ENCODE measurements around the gene KRTAP10-6. TPM values are rescaled to one million over a fixed set of nuclear protein-coding genes. Genes with fewer than 3 reads are reported as not detected.
"Not testable (repeated sequence)": the region's sequence is repeated elsewhere in the genome, so short reads cannot be mapped to it uniquely, and the experiment has no call there.

The KRTAP10-6 gene
- total RNA-seq, 2 donors from 2014 or later: not detected

DNA sequence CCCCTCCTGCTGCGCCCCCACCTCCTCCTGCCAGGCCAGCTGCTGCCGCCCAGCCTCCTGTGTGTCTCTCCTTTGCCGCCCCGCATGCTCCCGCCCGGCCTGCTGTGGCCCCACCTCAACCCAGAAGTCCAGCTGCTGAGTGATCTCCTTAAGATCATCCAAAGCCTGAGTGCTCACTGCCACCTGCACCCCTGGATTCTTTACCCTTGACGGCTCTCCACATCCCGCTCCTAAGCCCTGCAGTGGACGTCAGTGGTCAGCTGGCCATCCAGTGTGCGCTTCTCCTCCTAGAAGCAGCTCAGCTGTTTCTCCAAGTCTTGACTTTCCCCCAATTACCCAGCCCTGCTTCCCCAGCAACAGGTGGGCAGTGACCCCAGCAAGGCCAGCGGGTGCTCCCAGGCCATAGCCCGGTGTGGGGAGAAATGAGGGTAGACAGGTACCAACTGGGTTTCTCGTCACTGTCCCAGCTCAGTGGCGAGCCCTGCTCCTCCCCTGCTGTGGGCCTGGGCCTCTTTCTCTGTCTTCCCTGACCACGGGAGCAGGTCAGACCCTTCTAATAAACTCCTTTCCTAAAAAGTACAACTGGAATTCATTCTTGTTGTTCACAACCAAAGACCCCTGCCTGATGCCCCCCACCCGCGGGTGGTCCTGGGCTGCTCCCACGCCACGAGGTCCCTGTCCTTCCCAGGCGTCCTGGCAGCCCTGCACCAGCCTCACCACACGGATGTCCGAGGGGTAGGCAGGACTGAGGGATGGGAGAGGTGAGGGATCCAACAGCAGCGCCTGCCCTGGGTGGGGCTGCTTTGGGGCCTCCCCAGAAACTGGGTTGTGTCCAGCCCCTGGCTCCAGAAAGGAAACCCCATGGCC lies 9.5 kb upstream of the KRTAP10-6 start:
- Histone ChIP-seq H3K27ac (no peak overlapping the region), H3K36me3 (no peaks in the 10 kb centered on the region), H3K9me3 (peaks cover 0 to 4% of the 10 kb centered on the region in 2 donors), H3K27me3 (no peaks in the 10 kb centered on the region), H3K4me3 (no peak overlapping the region), H3K4me1 (no peaks in the 10 kb centered on the region)
- no peak for DNase-seq (ENCODE audit: low spot score)
- TF ChIP-seq, protein P1, sequence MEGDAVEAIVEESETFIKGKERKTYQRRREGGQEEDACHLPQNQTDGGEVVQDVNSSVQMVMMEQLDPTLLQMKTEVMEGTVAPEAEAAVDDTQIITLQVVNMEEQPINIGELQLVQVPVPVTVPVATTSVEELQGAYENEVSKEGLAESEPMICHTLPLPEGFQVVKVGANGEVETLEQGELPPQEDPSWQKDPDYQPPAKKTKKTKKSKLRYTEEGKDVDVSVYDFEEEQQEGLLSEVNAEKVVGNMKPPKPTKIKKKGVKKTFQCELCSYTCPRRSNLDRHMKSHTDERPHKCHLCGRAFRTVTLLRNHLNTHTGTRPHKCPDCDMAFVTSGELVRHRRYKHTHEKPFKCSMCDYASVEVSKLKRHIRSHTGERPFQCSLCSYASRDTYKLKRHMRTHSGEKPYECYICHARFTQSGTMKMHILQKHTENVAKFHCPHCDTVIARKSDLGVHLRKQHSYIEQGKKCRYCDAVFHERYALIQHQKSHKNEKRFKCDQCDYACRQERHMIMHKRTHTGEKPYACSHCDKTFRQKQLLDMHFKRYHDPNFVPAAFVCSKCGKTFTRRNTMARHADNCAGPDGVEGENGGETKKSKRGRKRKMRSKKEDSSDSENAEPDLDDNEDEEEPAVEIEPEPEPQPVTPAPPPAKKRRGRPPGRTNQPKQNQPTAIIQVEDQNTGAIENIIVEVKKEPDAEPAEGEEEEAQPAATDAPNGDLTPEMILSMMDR (IDR thresholded peaks at IDR 0.05): no peak

DNA sequence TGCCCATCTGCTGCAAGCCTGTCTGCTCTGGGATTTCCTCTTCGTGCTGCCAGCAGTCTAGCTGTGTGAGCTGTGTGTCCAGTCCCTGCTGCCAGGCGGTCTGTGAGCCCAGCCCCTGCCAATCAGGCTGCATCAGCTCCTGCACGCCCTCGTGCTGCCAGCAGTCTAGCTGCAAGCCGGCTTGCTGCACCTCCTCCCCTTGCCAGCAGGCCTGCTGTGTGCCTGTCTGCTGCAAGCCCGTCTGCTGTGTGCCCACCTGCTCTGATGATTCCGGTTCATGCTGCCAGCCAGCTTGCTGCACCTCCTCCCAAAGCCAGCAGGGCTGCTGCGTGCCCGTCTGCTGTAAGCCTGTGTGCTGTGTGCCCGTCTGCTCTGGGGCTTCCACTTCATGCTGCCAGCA lies 8.8 kb upstream of the KRTAP10-6 start:
- H3K36me3 ChIP-seq; H3K27ac ChIP-seq; H3K27me3 ChIP-seq; H3K4me1 ChIP-seq; H3K9me3 ChIP-seq; DNase-seq (ENCODE audit: low spot score); H3K4me3 ChIP-seq: not testable (repeated sequence)

DNA sequence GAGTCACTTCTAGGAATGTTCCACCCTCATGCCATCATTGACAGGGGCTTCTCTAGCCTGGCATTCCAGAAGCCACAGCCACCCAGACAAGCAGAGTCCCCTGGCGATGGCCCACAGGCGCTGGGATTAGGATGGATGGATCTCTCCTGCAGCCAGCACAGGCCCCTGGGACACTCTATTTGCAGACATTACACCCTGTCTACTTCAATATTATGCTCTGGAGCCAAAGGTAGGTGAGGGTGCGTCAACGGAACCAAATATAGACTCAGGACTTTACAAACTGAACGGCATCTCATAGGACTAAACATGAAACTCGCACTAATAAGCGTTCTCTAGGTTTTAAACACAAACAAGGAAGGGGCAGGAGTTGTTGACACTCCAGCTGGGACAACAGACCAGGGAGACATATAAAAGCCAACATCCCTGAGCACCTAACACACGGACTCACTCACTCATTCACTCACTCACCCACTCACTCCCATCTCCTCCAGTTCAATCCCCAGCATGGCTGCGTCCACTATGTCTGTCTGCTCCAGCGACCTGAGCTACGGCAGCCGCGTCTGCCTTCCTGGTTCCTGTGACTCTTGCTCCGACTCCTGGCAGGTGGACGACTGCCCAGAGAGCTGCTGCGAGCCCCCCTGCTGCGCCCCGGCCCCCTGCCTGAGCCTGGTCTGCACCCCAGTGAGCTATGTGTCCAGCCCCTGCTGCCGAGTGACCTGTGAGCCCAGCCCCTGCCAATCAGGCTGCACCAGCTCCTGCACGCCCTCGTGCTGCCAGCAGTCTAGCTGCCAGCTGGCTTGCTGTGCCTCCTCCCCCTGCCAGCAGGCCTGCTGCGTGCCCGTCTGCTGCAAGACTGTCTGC lies 8.0 kb upstream of the KRTAP10-6 start, which contains the start of gene KRTAP10-7:
TSS of gene KRTAP10-7 (plus strand) at position 480 of the 861 bp plus-strand sequence. CDS start at position 505, 25 bp downstream.
- H3K36me3 ChIP-seq; H3K4me3 ChIP-seq; DNase-seq (ENCODE audit: low spot score); H3K27me3 ChIP-seq; H3K4me1 ChIP-seq; H3K9me3 ChIP-seq; H3K27ac ChIP-seq: not testable (repeated sequence)

DNA sequence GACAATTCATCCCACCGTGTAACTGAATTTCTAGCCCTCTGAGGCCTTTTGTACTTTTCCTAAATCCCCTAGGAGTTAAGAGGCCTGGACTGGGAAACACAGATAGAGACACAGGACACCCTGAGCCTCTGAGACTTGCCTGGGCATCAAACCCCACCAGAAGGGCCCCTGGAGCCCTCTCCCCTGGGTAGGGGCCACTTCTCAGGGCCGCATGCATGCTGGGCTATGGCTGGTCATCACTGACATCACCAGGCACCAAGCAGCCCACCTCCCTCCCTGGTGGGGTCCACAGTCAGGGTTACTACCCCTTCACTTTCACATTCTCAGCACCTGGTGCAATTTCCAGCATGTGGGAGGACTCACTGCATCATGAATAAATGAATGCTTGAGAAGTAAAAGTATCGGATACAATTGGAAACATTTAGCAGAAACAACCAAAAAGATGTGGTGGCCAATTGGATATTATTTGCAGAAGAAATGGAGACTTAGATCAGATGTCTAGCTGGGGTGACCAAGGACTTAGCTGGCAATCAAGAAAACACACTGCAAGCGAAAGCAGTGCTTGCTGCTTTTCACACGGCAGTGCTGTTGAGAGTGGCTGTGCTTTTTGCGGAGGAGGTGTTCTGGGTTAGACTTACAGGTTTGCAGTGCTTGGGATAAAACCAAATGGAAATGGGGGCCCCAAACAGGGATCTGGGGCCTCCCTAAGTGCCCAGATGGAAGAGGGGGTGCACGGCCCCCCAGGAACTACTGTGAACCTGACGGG lies 7.1 kb upstream of the KRTAP10-6 start:
- TF ChIP-seq, protein P1 (IDR thresholded peaks at IDR 0.05): no peak
- DNase-seq (ENCODE audit: low spot score): no peak
- no peak overlapping the region for H3K4me3 ChIP-seq
- no peaks in the 10 kb centered on the region for H3K36me3 ChIP-seq
- H3K4me1 ChIP-seq: no peaks in the 10 kb centered on the region
- peaks cover 0 to 4% of the 10 kb centered on the region in 2 donors for H3K9me3 ChIP-seq
- no peaks in the 10 kb centered on the region for H3K27me3 ChIP-seq
- no peak overlapping the region for H3K27ac ChIP-seq

DNA sequence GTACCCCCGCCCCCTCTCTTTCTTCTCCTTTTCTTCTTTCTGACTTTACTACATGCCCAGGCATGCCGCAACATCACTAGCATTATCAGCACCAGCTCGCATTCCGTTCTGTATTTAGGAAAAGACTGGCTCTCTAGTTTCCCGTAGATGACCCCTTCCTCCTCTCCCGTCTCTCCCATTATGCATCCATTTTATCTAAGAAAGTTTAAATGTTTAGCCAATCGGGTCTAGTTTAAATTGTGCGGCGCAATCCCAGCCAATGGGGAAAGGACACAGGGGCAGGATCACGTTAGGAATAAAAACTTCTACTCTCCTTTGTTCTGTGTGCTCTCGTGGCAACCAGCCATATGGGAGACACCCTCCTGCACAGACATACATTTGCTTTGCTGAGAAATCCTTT lies 5.8 kb upstream of the KRTAP10-6 start:
- Histone ChIP-seq H3K36me3 (no peaks in the 10 kb centered on the region), H3K9me3 (peaks cover 0 to 4% of the 10 kb centered on the region in 2 donors), H3K4me3 (no peak overlapping the region), H3K4me1 (no peaks in the 10 kb centered on the region), H3K27ac (no peak overlapping the region), H3K27me3 (no peaks in the 10 kb centered on the region)
- TF ChIP-seq, protein P1 (IDR thresholded peaks at IDR 0.05): no peak
- DNase-seq (ENCODE audit: low spot score): no peak

DNA sequence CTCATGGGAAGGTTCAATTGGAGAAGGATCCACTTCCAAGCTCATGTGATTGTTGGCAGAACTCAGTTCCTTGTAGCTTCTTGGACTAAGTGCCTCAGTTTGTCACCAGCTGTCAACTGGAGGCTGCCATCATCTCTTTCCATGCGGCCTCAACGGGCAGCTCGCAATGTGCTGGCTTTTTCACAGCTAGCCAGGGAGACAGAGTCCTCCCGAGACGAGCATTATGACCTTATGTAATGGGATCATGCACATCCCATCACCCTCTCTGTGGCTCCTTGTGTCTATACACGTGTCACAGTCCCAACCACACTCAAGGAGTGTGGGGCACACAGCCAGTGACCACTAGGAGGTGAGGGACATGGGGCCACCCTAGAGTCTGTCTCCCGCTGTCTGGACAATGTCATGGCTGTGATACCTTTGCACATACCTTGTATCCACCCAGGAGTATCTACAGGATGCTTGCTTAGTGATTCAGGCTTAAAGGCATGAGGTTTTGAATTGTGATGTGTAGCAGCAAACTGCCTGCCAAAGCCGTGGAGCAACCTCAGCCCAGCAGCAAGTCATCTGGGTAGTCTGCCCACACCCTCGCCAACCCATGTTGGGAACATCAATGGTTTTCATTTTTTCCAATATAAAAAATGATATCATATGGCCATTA lies 3.9 kb upstream of the KRTAP10-6 start:
- Histone ChIP-seq H3K9me3 (peaks cover 0 to 4% of the 10 kb centered on the region in 2 donors), H3K36me3 (no peaks in the 10 kb centered on the region), H3K4me1 (no peaks in the 10 kb centered on the region), H3K27me3 (no peaks in the 10 kb centered on the region), H3K27ac (no peak overlapping the region), H3K4me3 (no peak overlapping the region)
- TF ChIP-seq, protein P1 (IDR thresholded peaks at IDR 0.05): no peak
- DNase-seq (ENCODE audit: low spot score): no peak
